ENCODE data around the gene TMEM253.

GRCh38 chr14:21054123-21054767, 46.6 kb upstream of the TMEM253 start:
- TF ChIP-seq, protein P1, sequence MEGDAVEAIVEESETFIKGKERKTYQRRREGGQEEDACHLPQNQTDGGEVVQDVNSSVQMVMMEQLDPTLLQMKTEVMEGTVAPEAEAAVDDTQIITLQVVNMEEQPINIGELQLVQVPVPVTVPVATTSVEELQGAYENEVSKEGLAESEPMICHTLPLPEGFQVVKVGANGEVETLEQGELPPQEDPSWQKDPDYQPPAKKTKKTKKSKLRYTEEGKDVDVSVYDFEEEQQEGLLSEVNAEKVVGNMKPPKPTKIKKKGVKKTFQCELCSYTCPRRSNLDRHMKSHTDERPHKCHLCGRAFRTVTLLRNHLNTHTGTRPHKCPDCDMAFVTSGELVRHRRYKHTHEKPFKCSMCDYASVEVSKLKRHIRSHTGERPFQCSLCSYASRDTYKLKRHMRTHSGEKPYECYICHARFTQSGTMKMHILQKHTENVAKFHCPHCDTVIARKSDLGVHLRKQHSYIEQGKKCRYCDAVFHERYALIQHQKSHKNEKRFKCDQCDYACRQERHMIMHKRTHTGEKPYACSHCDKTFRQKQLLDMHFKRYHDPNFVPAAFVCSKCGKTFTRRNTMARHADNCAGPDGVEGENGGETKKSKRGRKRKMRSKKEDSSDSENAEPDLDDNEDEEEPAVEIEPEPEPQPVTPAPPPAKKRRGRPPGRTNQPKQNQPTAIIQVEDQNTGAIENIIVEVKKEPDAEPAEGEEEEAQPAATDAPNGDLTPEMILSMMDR (IDR thresholded peaks at IDR 0.05) = no peak
- TF ChIP-seq POLR2A (IDR thresholded peaks at IDR 0.05) = no peak
